Measurements from ENCODE around the gene ALPP.
"Not testable (repeated sequence)": the region's sequence is repeated elsewhere in the genome, so short reads cannot be mapped to it uniquely, and the experiment has no call there.

ALPP gene

DNA sequence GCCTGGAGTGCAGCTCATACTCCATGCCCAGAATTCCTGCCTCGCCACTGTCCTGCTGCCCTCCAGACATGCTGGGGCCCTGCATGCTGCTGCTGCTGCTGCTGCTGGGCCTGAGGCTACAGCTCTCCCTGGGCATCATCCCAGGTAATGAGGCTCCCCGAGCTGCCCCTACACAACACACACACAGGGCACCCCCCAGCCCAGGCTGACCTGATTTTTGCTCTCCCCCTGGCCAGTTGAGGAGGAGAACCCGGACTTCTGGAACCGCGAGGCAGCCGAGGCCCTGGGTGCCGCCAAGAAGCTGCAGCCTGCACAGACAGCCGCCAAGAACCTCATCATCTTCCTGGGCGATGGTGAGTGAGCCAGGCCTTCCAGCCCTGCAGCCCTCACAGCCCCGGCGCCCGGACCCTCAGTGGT lies at the start of gene ALPP:
Gene ALPP (plus strand): TSS at position 17 of the 417 bp plus-strand sequence. CDS start 52 bp downstream, at position 69.
- not testable (repeated sequence) for DNase-seq

DNA sequence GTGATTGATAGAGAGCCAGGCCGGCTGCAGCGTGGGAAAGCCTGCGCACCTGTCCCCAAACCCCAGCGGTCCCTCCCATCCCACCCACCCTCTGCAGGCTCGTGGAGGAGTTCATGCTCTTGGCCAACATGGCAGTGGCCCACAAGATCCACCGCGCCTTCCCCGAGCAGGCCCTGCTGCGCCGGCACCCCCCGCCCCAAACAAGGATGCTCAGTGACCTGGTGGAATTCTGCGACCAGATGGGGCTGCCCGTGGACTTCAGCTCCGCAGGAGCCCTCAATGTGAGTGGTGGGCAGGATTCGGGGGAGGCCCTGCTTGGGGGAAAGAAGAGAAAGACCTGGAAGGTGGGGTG lies 48.9 kb upstream of the ALPP start:
- DNase-seq: no peak

DNA sequence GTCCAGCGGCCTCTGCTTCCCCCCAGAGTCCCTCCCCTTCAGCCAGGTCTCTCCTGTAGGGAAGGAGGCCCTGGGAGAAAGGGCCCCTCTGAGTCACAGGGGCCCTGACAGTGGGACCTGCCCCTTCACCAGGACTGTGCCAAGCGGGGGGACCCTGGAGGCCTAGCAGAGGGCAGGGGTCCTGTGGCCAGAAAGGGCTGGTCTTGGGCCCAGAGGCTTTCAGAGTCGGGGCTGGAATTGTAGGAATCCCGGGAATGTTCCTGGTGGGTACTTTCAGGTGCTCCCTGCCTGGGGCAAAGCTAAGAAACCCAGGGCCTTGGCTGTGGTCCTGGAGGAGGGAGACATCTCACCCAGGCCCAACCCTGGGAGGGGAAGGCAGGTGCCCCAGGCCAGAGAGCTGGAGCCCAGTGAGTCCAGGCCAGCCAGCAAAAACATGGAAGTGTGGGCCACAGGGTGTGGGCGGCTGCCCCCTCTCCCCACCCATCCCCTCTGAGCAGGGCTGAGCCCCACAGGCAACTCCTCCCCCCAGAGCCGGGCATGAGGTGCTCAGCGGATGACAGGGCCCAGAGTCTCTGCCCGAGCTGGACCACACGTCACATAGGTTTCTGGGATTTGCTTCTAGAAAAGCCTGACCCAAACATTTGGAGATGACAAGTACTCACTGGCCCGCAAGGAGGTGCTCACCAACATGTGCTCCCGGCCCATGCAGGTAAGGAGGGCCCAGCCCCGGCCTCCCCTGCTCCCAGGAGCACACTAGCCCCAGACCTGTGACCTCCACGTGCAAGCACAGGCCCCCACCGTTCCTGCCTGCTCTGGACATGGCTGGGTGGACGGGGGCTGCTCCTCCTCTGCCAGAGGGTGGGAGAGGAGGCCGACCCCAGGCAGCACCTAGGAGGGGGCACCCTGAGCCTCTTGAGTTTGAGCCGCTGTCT lies 48.2 kb upstream of the ALPP start:
- DNase-seq: no peak

DNA sequence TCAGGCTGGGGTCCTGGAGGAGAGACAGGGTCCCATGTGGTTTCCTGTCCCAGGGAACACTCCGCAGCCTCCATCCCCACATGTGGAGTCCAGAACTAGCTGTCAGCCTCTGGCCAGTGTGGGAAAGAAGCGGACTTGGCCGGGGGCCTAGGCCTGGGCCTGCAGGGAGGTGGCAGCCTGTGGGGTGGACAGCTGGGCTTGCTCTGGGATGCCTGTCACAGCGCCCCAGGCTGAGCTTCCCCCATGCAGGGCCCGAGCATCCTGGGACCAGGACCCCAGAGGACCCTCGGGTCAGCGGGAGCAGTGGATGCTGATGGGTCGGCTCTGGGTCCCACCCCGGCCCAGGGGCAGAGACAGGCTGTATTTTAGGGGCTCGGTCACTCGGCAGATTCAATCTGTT lies 47.5 kb upstream of the ALPP start:
- DNase-seq: not testable (repeated sequence)

DNA sequence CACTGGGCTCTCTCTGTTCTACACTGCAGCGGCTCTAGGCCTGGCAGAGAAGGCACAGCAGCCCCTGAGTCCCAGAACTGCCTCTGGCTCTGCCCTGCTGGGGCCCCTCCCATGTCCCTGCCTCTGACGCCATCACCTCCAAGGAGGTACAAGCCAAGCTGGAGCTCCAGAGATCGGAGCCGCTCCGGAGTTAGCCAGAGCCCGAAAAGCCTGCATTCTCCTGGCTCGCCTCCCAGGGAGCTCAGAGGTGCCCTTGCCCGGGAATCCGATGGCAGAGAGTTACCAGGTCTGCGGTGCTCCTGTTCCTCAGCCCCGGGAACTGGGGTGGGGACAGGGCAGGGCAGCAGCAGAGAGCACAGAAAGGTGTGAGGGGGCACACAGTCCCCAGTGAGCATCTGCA lies 46.9 kb upstream of the ALPP start:
- DNase-seq: not testable (repeated sequence)

DNA sequence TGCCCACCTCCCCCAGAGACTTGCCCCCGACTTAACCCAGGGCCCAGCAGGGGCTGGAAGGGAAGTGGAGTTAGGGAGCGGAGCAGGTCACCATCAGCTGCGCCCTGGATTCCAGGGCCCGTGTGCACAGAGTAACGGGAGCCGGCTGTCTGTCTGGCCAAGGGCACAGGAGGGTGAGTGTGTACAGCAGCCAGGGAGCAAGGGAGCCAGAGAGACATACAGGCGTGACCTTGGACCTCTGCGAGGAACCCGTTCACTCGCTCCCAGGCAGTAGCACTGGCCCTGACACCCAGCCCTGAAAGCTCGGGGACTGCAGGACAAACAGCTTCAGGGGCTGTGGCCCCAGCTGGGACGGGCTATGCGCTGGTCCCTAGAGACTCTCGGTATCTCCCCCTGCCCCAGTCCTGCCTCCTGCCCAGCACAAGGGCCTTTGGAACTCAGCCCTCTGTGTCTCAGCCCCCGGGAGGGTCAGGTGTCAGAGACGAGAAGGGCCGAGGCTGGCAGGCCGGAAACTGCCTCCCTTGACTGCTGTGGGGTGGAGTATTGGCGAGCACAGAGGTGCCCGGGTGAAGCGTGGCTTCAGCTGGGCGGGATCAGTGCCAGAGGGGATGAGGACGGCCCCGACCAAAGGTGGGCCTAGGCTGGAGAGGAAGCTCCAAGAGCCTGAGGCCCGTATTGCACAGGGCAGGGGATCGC lies 46.2 kb upstream of the ALPP start:
- not testable (repeated sequence) for DNase-seq

DNA sequence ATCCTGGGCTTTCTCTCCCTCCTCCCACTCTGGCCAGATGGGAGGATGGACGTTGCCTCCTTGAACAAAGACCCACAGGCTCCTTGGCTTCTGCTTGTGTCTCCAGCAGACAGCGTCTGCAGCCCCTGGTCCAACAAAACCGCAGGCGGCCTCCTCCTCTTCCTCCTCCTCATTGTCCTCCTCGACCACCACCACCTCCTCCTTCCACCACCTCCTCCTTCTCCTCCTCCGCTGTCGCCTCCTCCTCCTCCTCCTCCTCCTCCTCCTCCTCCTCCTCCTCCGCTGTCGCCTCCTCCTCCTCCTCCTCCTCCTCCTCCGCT lies 45.7 kb upstream of the ALPP start:
- DNase-seq: no peak

DNA sequence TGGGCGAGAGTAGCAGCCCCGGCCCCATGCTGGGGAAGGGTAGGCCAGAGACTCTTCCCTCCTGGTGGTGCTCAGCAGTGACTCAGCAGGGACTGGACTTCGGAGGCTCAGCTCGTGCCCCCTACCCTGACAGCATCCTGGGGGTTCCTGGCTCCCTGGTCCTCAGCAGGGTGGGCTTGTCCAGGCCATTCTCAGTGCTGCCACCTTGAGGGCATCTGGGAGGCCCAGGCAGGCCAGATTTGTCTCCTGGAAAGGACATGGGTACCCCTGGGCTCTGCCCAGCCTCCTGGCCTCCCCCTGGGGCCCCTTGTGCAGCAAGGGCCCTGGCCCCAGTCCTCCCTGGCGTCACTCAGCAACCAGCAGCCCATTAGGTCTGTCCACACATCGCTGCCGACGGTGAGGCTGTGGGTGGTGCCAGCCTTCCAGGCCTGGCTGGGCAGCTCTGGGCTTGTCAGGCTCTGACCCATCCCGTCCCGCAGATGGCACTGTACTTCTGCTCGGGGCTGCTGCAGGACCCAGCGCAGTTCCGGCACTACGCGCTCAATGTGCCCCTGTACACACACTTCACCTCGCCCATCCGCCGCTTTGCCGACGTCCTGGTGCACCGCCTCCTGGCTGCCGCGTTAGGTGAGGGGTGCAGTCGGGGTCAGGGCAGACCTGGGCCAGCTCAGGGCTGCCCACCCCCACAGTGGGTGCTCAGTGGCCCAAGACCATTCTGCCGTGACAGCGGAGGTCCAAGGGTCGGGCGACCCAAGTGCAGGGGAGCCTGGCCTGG lies 45.0 kb upstream of the ALPP start:
- no peak for DNase-seq

DNA sequence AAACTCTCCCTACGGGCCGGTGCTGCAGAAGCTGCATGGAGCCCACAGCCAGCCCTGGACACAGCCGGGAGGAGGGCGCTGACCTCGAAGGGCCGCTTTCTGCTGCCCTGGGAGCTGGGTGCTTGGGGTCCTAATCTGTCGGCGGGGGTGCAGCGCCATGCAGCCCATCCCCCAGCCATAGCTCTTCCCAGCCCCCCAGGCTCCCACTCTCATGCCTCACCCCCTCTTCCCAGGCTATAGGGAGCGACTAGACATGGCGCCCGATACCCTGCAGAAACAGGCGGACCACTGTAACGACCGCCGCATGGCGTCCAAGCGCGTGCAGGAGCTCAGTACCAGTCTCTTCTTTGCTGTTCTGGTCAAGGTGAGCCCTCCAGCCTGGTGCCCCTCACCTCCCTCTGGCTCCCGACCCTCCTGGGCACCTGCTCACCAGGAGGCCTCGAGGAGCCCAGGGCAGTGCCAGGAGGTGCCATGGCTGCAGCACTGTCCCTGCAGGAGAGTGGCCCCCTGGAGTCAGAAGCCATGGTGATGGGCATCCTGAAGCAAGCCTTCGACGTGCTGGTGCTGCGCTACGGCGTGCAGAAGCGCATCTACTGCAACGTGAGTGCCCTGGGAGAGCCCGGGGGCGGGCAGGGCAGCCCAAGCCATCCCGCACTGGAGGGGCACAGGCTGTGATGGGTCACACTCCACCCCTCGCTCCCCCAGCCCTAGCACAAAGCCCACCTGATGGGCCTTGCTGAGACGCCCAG lies 44.2 kb upstream of the ALPP start:
- not testable (repeated sequence) for DNase-seq

DNA sequence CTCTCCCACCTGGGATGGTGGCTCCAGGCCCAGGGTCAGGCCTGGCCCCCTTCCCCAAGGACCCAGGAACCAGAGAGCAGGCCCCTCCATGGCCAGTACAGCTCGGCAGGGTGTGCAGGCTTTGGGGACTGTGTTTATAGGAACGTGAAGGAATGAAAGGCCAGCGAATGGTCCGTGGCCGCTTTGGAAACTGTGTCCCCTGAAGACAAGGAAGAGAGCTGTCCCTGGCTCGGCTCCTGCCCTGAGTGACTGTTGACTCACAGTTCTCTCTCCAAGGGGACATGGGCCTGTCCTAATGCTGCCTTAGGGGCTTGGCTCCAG lies 43.7 kb upstream of the ALPP start:
- not testable (repeated sequence) for DNase-seq

DNA sequence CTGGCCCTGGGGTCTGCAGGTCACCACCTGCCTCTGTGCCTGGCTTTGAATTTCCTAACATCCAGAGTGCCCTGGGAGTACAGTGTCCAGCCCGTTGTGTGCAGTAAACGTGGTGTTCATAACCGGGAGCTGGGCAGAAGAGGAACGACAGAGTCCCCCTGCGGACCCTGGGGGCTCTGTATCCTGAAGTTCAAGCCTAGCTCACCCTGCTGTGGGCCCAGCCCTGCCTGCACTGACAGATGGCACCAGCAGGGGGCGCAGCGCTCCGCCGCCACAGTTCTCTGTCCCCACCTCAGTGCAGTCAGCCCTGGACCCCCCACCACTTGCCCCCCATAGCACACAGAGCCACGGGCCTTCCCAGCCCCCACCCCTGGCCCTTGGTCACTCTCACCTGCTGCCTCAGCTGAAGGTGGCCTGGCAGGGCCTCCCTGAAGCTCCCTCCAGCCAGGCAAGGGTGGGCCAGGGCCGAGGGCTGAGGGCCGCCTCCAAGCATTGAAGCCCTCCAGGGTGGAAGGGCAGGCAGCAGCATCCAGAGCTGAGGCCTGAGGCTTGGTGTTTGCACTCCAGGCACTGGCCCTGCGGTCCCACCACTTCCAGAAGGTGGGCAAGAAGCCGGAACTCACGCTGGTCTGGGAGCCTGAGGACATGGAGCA lies 43.2 kb upstream of the ALPP start:
- not testable (repeated sequence) for DNase-seq

DNA sequence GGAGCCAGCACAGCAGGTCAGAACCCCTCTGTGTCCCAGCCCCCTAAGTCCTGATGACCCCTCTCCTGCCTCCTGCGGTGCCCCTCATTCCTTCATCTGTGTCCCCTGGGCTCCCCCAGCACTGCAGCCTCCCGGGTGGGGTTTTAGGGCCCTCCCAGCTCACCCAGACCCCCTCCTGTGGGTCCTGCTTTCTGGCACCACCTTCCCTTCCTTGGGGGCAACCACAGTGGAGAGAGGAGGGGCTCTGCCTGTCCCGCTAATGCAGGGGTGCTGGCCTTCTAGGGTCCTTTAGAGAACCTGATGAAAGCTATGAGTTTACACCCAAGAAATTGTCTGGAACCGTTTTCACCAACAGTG lies 42.7 kb upstream of the ALPP start:
- no peak for DNase-seq

DNA sequence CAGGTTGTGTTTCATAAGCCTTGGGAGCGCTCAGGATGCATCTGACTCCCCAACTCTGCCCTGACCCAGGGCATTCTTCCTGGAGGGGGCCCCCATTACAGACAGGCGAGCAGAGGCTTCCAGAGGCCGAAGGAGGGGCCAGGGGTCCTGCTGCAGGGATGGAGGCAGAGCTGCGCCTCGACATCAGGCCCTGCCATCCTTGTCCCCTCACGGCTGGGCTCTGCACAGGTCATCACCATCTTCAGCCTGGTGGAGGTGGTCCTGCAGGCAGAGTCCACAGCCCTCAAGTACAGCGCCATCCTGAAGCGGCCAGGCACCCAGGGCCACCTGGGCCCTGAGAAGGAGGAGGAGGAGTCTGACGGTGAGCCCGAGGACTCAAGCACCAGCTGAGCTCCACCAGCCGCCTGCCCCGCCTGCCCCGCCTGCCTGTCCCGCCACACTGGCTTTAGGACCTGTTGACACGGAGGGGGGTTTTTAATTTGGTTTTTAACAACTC lies 42.3 kb upstream of the ALPP start:
- DNase-seq: no peak

DNA sequence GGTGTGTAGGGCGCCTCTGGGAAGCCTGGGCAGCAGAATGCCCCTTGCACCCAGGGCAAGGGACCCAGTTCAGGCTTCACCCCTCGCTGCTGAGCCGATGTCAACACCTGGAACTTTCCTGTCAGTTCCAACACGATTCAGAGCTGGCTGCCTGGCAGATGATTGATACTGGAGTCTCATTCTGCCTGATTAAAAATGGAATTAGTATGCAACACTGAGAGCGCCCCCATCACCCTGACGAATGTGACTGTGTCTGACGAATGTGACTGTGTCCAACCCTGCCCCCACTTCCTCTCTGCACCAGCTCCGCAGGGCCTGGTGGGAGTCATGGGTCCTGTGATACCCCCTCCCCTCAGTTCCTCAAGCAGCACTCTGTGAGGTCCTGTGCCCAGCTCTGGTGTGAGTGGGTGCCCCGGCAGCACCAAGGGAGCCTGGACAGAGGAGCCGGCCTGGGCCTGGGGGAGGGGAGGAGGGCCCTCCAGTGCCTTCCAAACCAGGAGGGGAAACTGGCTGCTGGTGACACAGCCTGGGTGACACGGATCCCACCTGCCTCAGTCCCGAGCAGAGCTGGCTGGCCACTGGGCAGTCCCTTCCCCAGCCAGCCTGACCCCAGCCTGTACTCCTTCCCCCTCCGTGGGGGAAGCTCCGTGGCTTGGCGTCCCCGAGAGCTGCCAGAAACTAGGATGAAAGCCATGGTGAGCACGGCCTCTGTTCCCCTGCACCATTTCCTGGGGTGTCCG lies 41.4 kb upstream of the ALPP start:
- DNase-seq: no peak

DNA sequence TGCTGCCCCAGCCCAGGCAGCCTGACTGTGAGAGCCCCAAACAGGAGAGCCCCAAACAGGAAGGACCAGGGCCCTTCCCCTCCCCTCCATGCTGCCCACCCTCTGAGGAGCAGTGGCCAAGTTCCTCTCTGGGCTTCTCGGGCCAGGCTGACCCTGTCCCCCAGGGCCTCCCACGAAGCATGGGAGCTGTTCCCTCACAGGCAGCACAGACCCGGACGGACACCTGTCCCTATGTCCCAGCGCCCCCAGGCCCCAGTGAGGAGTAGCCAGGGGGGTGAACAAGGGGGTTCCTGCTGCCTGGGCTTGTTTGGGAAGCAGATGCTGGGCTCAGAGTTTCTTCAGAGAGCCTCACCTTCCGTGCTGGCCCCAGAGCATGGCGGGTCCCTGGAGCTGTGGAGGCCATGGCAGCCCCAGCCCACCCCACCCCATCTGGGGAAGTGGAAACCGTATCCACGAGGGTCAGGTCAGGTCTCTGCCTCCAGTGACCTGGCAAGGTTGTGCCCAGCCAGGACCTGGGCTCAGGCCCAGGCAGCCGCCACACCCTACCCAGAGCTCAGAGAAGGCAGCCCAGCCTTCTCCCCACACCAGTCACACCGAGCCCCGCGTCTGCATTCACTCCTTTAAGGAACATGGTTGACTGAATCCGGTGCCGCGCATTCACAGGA lies 40.3 kb upstream of the ALPP start:
- DNase-seq: not testable (repeated sequence)

DNA sequence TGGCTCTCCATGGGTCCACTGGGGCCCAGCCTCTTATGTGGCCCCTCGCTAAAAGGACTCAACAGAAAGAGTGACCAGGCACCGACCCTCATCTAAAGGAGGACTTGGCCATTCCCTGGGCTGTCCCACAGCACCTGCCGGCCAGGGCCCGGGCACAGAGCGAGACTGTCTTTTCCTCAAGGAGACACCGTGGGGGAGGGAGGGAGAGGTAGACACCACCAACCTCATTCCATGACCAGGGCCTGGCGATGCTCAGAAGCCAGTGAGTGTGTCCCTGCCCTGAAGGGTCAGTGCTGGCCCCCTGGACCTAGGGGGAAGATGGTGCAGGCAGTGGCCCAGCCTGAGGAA lies 39.8 kb upstream of the ALPP start:
- no peak for DNase-seq

DNA sequence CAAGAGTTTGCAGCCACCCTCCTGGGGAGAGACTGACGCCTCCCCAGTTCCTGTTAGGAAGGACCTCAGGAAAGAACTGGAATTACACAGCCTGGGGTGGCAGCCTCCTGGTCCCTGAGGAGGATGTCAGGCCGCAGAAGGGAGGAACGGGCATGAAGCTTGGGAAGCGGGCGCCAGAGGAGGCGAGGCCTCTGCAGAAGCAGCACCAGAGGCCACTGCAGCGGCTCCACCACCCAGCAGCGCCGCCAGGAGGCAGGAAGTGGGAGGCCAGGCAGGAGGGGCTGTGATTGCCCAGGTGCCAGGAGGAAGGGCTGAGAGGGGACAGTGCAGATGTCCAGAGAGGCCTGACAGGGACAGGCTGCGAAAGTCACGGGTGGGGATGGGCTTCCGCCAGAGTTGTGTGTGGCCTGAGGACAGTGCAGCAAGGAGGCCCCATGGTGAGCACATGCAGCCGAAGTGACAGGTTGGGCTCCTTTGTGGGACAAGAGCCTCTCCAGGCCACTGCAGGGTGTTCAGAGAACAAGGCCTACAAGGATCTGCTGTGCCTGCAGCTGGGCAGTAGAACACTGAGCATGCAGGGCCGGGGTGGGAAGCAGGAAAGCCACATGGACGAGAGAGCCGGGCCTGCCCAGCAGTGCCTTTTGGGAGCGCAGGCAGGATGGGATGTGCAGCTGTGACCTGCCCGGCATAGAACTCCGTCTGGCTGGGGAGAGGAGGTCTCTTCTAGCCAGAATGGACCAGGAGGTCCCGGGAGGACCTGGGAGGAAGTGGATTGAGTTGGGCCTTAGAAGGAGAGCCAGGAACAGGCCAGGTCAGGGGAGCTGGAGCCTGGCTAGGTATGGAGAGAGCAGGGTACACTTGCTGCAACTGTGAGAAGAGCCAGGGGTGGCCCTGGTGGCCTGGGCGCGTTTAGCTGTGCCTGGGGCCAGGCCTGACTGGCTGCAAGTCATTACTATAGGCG lies 39.1 kb upstream of the ALPP start:
- no peak for DNase-seq

DNA sequence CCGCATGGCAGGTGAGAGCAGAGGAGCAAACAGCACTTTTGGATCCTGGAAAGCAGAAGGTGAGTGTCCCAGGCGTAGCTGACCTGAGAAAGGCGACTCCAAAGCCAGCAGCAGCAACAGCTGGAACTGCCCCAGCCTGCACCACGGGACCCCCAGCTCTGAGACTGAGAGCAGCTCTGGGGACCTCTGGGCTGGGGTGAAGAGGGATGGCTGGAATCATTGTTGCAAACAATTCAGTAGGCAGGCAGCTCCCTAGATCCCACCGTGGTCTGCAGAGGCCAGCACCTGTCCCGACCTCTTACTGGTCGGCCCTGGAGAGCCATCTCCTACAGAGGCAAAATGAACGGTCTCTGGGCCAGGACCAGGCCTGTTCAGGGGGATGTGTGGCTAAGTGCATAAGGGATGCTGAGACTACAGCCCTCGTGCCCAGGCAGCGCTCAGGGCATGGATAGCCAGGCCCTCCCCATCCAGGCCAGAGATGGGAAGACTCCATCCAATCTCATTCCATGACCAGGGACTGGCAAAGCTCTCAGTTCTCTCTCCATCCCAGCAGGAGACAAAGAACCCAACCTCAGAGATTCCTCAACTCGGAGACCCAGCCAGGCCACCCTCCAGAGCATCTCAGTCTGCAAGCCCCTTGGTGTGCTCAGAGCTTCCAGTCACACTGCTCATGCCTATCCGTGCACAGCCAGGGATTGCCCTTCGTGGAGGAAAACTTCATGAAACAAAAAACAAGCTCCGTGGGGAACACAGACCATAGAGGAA lies 38.2 kb upstream of the ALPP start:
- no peak for DNase-seq
